ENCODE measurements around the gene ITGB3BP. TPM values are rescaled to one million over a fixed set of nuclear protein-coding genes. Genes with fewer than 3 reads are reported as not detected.

ITGB3BP gene
- total and polyA plus RNA-seq, 2 donors from 2014 or later: 27.2 to 29.1 TPM

Other genes with a start within 250 kb of the ITGB3BP start
- 0.31 TPM for gene FOXD3, start 200.7 kb downstream of the ITGB3BP start, total RNA-seq
- 0.17 TPM for gene FOXD3, start 200.7 kb downstream of the ITGB3BP start, polyA plus RNA-seq (ENCODE audit: insufficient read depth, low read depth, low replicate concordance)
- gene ALG6, start 155.6 kb downstream of the ITGB3BP start, total RNA-seq: 11.2 TPM
- 10.2 TPM for gene ALG6, start 155.6 kb downstream of the ITGB3BP start, polyA plus RNA-seq (ENCODE audit: insufficient read depth, low read depth, low replicate concordance)
- 9.6 TPM for gene EFCAB7, start 300 bp upstream of the ITGB3BP start, total RNA-seq
- gene EFCAB7, start 300 bp upstream of the ITGB3BP start, polyA plus RNA-seq (ENCODE audit: insufficient read depth, low read depth, low replicate concordance): 5.1 TPM
- gene PGM1, start 70.2 kb upstream of the ITGB3BP start, total RNA-seq: 40.3 TPM
- 59.3 TPM for gene PGM1, start 70.2 kb upstream of the ITGB3BP start, polyA plus RNA-seq (ENCODE audit: insufficient read depth, low read depth, low replicate concordance)